ENCODE results near the gene PLXNA3.
"Not testable (repeated sequence)": the region's sequence is repeated elsewhere in the genome, so short reads cannot be mapped to it uniquely, and the experiment has no call there.

Gene PLXNA3

GRCh38 chrX:154501423-154501822, 43.3 kb downstream of the PLXNA3 start:
- DNase-seq (ENCODE audit: low read depth, low spot score): not testable (repeated sequence)

DNA sequence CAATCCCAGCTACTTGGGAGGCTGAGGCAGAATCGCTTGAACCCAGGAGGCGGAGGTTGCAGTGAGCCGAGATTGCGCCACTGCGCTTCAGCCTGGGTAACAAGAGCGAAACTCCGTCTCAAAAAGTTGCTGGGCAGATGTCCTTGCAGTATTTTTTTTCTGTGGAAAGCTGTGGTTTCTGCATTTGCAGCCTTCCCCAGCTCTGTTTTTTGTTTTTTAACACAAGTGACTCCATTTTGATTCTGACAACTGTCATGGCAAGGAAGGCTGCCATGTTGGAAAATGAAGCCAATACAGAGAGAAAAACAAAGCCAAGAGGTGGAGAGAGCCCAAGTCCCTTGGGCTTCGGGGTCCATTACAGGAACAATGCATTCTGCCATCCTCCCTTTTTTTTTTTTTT, 44.0 kb downstream of the PLXNA3 start:
- no peak for DNase-seq (ENCODE audit: low read depth, low spot score)

DNA sequence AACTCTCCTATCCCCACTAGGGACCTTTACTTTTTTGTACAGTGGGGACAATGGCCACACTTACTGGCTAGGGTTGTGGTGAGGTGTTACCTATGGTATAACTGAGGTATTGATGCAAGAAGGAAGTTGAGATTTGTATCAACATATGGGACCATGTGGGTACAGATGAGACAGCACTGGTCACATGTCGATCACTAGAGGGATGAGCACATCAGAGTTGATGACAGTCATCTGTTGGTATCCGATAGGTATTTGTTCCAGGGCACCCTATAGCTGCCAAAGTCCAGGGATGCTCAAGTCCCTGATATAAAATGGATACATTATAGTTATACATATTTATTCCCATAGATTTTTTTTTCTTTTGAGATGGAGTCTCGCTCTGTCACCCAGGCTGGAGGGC, 44.9 kb downstream of the PLXNA3 start:
- DNase-seq (ENCODE audit: low read depth, low spot score): no peak

- DNase-seq (ENCODE audit: low read depth, low spot score): no peak
These were observed 47.7 kb downstream of the PLXNA3 start for GRCh38 chrX:154505734-154506133.

DNA sequence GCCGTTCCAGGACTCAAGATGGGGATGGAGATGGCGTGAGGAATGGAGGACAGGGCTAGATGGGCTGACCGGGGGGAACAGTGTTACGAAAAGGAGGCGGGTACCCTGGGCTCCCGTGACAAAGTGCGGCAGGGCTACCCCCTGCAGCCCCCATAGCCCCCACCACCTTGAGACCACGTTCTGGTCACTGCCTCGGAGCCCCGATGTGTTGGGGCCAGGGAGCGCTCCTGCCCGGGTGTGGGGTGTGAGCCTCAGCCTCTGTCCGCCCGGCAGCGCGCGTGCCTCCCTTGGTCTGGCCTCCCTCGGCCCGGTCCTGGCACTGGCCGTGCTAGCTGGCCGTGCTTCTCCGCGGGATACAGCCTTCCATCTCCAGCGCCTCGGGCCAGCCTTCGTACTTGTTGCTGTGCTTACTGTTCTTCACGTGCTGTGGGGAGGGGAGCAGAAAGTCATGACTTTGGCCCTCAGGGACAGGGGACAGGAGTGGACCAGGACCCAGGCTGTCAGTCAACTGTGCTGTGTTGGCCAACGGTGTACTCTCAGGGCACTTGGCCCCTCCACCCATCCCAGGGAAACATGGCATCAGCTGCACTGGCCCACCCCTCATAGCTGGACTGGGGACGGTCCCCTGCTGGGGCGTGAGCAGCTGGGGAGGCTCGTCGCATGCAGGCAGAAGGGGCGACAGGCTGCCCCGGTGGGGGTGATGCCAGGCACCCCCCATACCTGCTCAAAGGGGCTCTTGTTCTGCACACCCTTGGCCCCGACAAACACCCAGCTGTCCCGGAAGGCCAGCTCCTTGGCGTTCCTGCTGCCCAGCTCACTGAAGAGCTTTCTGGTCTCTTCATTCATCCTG, 48.6 kb downstream of the PLXNA3 start:
- DNase-seq (ENCODE audit: low read depth, low spot score): no peak

GRCh38 chrX:154507673-154508383, 49.7 kb downstream of the PLXNA3 start:
- DNase-seq (ENCODE audit: low read depth, low spot score): no peak

GRCh38 chrX:154508384-154508745, 50.3 kb downstream of the PLXNA3 start:
- DNase-seq (ENCODE audit: low read depth, low spot score): no peak

DNA sequence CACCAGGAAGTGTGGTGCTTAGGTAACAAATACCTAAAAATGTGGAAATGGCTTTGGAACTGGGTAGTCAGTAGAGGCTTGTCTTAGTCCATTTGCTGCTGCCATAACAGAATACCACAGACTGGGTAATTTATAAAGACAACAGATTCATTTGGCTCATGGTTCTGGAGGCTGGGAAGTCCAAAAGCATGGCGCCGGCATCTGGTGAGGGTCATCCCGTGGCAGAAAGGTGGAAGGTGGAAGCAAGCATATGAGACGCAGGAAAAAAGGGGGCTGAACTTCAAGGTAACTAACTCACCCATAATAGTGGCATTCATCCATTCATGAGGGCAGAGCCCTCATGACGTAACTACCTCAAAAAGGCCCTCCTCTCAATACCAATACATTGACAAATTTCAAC, 51.4 kb downstream of the PLXNA3 start:
- no peak for DNase-seq (ENCODE audit: low read depth, low spot score)

GRCh38 chrX:154511761-154512160, 53.7 kb downstream of the PLXNA3 start:
- no peak for DNase-seq (ENCODE audit: low read depth, low spot score)

DNA sequence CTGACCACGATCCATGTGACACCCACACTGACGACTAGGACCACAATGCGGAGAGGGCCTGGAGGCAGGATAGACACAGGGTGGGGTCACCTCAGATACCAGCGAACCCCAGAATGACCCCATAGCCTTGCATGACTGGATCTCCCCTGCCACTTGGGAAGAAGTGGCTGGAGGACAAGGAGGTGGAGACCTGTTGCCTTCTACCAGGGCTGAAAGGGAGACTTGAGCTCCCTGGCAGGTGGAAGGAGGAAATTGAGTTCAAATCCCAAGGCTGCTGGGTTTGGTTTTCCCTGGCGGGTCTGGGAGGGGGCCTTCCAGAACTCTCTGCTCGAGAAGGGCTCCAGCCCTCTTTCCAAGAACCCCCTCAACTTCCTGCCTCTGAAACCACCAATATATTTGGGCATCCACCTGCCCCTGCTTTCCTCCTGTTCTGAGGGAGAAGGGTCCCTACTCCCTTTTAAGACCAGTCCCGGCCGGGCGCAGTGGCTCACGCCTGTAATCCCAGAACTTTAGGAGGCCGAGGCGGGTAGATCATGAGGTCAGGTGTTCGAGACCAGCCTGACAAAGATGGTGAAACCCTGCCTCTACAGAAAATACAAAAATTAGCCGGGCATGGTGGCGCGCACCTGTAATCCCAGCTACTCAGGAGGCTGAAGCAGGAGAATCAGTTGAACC, 54.9 kb downstream of the PLXNA3 start:
- no peak for DNase-seq (ENCODE audit: low read depth, low spot score)

DNA sequence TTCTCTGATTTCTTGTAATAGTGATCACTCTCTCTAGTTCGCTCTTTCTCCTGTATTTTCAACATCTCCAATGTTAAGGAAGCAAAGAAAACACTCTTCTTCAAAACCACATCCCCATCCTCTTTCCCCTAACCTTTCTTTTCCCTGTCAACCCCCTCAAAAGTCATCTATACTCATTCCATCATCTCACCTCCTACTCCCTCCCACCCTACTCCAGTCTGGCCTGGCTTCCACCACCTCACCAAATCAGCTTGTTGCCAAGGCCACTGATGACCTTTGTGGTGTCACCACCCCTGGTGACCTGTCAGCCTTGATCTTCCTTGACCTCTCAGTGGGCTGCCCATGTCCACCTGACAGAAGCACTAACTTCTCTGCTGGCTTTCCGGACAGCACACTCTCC, 55.6 kb downstream of the PLXNA3 start:
- DNase-seq (ENCODE audit: low read depth, low spot score): no peak

- DNase-seq (ENCODE audit: low read depth, low spot score): no peak
These were observed 57.2 kb downstream of the PLXNA3 start for GRCh38 chrX:154515090-154515965.

GRCh38 chrX:154515966-154516655, 58.0 kb downstream of the PLXNA3 start, which contains the start of gene FAM3A:
Gene FAM3A (minus strand): TSS chrX:154516232. CDS start chrX:154515772, 460 bp downstream.
- DNase-seq (ENCODE audit: low read depth, low spot score): peak; percentile 45

DNA sequence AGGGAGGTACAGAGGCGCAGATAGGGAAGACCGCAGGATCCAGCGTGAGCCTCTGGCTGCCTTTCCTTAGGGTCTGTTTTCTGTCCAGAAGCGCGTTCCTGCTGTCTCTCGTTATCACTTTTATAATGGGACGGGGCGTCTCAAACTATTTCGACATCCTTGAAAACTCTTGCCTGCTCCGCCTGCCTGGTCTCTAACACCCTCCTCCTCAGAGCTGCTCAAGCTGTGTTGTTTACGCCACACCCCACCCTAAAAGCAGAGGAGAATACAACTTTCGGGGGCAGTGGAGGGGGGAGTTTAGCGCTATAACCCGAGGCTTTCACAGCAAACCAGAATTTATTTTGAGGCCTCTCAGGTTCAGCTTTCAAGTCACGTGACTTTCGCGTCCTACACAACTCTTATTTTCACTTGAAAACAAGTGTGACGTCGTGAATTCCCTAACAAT, 58.6 kb downstream of the PLXNA3 start:
- no peak for DNase-seq (ENCODE audit: low read depth, low spot score)

GRCh38 chrX:154517101-154517781, 59.2 kb downstream of the PLXNA3 start:
- no peak for DNase-seq (ENCODE audit: low read depth, low spot score)

- DNase-seq (ENCODE audit: low read depth, low spot score): no peak
These were observed 61.3 kb downstream of the PLXNA3 start for GRCh38 chrX:154519389-154519788.

GRCh38 chrX:154525606-154526490, 67.8 kb downstream of the PLXNA3 start:
- DNase-seq (ENCODE audit: low read depth, low spot score): no peak

- DNase-seq (ENCODE audit: low read depth, low spot score): no peak
These were observed 69.0 kb downstream of the PLXNA3 start for GRCh38 chrX:154526901-154527675.
